ENCODE results near the gene CTDSPL2. TPM values are rescaled to one million over a fixed set of nuclear protein-coding genes. Genes with fewer than 3 reads are reported as not detected.

Gene CTDSPL2
- total RNA-seq, 4 donors from 2014 or later, result 47.4 to 72.4 (median 54.3) TPM

DNA sequence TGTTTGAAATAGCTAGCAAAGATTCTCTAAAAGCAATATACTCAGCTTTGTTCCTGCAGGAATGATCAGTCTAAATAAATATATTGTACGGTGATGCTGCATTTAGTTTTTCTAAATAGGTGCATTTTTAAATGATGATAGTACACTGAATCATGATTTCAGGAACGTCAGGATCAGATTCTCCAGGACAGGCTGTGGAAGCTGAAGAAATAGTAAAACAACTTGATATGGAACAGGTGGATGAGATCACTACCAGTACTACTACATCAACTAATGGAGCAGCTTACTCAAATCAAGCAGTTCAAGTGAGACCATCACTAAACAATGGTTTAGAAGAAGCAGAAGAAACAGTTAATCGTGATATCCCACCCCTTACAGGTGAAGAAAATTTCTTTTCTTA lies 63.2 kb downstream of the CTDSPL2 start:
- TF ChIP-seq, protein P1, sequence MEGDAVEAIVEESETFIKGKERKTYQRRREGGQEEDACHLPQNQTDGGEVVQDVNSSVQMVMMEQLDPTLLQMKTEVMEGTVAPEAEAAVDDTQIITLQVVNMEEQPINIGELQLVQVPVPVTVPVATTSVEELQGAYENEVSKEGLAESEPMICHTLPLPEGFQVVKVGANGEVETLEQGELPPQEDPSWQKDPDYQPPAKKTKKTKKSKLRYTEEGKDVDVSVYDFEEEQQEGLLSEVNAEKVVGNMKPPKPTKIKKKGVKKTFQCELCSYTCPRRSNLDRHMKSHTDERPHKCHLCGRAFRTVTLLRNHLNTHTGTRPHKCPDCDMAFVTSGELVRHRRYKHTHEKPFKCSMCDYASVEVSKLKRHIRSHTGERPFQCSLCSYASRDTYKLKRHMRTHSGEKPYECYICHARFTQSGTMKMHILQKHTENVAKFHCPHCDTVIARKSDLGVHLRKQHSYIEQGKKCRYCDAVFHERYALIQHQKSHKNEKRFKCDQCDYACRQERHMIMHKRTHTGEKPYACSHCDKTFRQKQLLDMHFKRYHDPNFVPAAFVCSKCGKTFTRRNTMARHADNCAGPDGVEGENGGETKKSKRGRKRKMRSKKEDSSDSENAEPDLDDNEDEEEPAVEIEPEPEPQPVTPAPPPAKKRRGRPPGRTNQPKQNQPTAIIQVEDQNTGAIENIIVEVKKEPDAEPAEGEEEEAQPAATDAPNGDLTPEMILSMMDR (IDR thresholded peaks at IDR 0.05; ENCODE audit: low read depth), result no peak

DNA sequence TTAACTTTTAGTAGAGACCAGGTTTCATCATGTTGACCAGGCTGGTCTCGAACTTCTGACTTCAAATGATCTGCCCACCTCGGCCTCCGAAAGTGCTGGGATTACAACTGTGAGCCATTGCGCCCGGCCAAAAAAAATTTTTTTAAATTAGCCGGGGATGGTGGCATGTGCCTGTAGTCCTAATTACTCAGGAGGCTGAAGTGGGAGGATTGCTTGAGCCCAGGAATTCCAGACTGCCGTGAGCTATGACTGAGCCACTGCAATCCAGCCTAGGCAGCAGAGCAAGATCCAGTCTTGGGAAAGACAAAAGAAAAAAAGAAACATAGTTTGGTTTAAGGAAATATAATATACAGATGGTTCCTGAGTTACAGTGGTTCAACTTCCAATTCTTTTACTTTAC lies 64.6 kb downstream of the CTDSPL2 start:
- TF ChIP-seq, protein P1 (IDR thresholded peaks at IDR 0.05; ENCODE audit: low read depth), result no peak

DNA sequence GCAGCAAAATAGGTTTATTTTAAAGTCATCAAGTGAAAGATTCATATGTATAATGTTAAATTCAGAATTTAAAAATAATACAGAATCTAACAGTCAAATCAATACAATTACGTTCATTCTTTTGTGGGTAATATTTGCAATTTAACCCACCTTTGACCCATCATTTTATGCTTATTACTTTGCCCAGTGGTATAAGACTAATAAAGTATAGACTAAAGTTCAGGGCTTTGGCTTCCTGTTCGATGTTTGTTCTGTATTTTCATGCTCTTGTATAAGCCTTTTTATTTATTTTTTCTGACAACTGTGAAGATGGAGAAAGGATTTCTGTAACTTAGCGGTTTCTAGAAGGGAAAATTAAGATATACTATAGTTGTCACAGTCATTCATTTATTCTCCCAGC lies 65.2 kb downstream of the CTDSPL2 start:
- TF ChIP-seq, protein P1 (IDR thresholded peaks at IDR 0.05; ENCODE audit: low read depth), result no peak

DNA sequence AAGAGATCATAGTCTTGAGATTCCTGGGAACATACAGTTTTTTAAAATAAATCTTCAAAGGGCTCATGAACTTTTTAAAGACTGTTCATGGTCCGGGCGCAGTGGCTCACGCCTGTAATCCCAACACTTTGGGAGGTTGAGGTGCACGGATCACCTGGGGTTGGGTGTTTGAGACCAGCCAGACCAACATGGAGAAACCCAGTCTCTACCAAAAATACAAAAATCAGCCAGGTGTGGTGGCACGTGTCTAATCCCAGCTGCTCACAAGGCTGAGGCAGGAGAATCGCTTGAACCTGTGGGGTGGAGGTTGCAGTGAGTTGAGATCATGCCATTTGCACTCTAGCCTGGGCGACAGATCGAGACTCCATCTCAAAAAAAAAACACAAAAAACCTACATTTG lies 68.1 kb downstream of the CTDSPL2 start:
- TF ChIP-seq, protein P1 (IDR thresholded peaks at IDR 0.05; ENCODE audit: low read depth), result no peak

DNA sequence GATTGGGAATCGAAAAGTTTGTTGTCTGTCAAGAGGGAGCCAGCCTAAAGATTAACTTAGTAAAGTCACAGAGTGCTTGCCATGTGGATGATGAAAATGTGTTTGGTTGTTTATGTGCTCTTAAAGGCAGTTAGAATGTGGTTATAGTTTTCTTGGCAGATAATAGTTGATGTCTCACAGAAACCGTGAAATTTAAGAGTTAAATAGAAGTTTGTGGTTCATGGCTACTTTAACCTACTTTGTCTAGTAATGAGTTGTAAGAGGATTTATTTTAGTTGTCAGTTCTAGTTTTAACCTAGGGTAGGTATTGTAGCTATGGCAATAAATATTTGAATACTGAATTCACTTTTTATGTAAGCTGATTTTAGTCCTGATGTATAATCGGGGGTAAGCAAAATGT lies 73.1 kb downstream of the CTDSPL2 start:
- TF ChIP-seq, protein P1 (IDR thresholded peaks at IDR 0.05; ENCODE audit: low read depth), result no peak

DNA sequence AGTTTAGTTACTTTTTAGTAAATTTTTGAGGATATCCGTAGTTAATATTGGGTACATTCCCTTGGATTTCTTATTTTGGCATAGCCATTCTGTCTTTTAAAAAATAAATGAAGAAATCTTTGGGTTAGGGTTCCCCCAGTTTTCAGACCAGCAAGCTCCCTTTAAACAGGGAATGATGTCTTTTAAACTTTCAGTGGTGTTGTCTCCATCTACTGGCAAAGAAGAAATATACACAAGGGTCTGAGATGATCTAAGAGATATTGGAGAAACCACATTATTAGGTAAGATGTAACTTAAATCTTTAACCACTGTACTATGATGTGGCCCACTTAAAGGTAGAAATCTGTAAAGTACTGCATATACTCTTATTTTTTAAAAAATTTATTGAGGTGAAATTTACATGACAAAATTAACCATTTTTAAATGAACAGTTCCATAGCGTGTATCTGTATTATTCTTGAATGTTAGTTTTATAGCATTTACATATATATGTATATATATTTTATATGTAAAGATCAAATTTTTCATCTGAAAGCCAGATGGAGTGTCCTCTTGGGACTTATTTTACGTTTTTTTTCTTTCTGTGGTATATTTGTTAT lies 74.4 kb downstream of the CTDSPL2 start:
- TF ChIP-seq, protein P1 (IDR thresholded peaks at IDR 0.05; ENCODE audit: low read depth), result no peak

DNA sequence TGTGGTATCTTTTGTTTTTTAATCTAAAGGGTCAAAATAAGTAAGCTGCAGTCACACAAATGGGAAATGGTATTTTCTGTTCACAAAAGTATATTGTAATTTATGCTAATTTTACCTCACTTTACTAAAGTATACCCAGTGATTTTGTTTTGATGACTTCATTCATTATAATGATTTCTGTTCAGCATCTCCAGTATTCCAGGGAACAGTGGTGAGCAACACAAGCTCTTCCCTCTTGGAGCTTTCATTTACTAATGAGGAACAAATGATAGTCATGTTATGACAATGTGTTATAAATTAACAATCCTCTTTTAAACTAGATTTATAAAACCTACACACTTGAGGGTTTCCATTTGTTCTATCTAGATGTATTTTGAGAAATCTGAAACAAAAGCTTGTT lies 89.0 kb downstream of the CTDSPL2 start:
- TF ChIP-seq, protein P1 (IDR thresholded peaks at IDR 0.05; ENCODE audit: low read depth), result no peak
